Muscle layer of colon (tissue), 2 donors: ENCODE data around the gene MUC5B.

Source experiments
- H3K27ac ChIP-seq: one replicate; pipeline ENCODE4 v1.7.0; 2013; ENCODE audit warnings: low read depth, mild to moderate bottlenecking, low read length, moderate library complexity
- H3K27me3 ChIP-seq, 2 donors: one replicate each; pipeline ENCODE4 v1.7.0; 2013; ENCODE audit warnings: low read length in 2 of 2, mild to moderate bottlenecking in 2 of 2; ENCODE audit not compliant: insufficient read depth in 2 of 2, control insufficient read depth in 1 of 2
- H3K36me3 ChIP-seq: one replicate; pipeline ENCODE4 v1.7.0; 2013; ENCODE audit warnings: mild to moderate bottlenecking, low read length; ENCODE audit not compliant: insufficient read depth
- H3K4me1 ChIP-seq: one replicate; pipeline ENCODE4 v1.7.0; 2013; ENCODE audit warnings: mild to moderate bottlenecking, low read length; ENCODE audit not compliant: insufficient read depth
- H3K4me3 ChIP-seq, 2 donors: one replicate each; pipeline ENCODE4 v1.7.0; 2013; ENCODE audit warnings: low read length in 2 of 2, low read depth in 1 of 2, mild to moderate bottlenecking in 1 of 2, moderate library complexity in 1 of 2
- H3K9ac ChIP-seq: one replicate; pipeline ENCODE4 v1.7.0; 2013; ENCODE audit warnings: low read length
- H3K9me3 ChIP-seq: one replicate; pipeline ENCODE4 v1.7.0; 2013; ENCODE audit warnings: mild to moderate bottlenecking, low read length
- donor health status: abdominal sarcoma.
- donor health status: Adenocarcinoma of cecum.

Gene MUC5B

DNA sequence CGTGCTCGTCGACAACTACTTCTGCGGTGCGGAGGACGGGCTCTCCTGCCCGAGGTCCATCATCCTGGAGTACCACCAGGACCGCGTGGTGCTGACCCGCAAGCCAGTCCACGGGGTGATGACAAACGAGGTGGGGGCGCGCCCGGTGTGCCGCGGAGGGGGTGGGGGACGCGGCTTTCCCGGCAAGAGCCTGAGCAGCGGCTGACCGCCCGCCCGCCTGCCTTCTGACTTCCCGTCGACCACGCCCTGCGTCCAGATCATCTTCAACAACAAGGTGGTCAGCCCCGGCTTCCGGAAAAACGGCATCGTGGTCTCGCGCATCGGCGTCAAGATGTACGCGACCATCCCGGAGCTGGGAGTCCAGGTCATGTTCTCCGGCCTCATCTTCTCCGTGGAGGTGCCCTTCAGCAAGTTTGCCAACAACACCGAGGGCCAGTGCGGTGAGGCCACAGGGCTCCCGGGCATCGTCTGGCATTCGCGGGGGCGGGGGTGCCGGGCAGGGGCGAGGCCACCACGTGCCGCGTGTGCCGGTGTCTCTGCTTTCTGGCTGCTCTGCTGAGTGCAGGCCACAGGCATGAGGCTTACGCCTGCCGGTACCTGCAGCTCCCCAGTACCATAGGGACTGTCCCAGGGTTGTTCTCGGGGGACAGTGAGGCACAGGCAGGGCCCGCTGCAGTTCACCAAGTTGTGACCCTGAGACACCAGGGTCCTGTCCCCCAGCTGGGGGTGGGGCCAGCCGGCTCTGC is 28.5 kb upstream of the MUC5B start:
- no peak overlapping the region for H3K27ac ChIP-seq
- H3K9me3 ChIP-seq = no peaks in the 10 kb centered on the region
- no peak overlapping the region for H3K9ac ChIP-seq
- no peaks in the 10 kb centered on the region for H3K36me3 ChIP-seq
- H3K27me3 ChIP-seq = peaks cover 0 to 45% of the 10 kb centered on the region in 2 donors
- H3K4me1 ChIP-seq = no peaks in the 10 kb centered on the region
- no peak overlapping the region for H3K4me3 ChIP-seq

- Histone ChIP-seq H3K9ac (no peak overlapping the region), H3K9me3 (no peaks in the 10 kb centered on the region), H3K27ac (no peak overlapping the region), H3K36me3 (no peaks in the 10 kb centered on the region), H3K27me3 (peaks cover 0 to 52% of the 10 kb centered on the region in 2 donors), H3K4me3 (no peak overlapping the region), H3K4me1 (no peaks in the 10 kb centered on the region)
Observed at GRCh38 chr11:1194977-1195681, 27.7 kb upstream of the MUC5B start.

DNA sequence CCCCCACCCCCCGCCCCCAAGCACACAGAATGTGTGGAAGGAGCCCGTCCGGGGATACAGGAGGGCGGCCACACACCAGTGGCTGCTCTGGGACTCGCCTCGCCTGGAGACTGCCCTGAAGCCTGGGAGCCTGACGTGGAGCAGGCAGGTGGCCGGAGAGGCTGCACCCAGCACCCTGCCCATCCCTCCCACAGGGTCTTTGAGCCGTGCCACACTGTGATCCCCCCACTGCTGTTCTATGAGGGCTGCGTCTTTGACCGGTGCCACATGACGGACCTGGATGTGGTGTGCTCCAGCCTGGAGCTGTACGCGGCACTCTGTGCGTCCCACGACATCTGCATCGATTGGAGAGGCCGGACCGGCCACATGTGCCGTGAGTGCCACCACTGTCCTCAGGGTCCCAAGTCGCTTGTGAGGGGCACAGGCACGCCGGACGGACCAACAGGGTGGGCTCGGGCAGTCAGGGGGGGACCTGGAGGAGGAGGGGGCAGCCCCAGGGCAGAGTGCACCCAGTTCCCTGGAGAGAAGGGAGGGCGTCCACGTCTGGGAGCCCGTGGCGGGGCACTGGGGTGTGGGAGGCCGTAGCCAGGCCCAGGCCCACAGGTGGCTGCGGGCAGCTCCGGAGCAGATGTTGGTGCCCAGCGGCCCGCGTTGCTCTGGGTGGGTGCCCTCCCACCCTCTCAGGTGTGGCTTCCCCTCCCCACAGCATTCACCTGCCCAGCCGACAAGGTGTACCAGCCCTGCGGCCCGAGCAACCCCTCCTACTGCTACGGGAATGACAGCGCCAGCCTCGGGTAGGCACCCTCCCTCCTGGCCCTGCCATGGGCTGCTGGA is 27.0 kb upstream of the MUC5B start:
- Histone ChIP-seq H3K27me3 (peaks cover 0 to 58% of the 10 kb centered on the region in 2 donors), H3K9ac (no peak overlapping the region), H3K4me3 (no peak overlapping the region), H3K27ac (no peak overlapping the region), H3K9me3 (no peaks in the 10 kb centered on the region), H3K36me3 (no peaks in the 10 kb centered on the region), H3K4me1 (no peaks in the 10 kb centered on the region)

DNA sequence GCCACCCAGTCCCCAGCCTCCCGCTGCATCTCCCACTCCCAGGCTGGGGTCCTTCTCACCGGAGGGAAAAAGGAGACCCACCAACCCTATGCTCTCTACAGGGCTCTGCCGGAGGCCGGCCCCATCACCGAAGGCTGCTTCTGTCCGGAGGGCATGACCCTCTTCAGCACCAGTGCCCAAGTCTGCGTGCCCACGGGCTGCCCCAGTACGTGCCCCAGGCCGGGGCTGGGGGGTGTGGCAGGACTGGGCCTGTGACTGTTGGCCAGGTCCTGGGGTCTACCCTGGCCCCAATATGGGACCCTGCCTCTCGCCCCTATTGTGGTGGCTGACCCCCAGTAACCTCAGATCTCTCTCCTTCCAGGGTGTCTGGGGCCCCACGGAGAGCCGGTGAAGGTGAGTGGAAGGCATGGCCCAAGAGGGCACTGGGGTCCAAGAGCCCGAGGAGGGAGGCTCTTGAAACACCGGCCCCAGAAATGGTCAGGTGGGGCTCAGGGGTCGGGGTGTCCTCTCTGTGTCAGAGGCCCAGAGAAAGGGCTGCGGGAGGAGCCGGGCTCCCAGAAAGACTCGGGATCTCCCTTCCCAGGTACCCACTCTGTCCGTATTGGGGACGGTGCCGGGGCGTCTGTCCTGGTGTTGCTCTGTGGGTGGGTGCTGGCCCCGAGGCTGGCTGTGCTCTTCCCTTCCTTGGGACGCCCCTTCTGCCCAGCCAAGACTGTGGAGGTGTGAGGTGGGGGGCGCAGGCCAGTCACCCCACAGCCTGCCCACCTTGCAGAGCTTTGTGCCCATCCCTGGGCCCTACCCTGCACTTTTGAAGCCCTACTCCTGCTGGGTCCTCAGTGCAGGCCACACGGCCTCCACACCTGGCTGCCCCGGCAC is 26.1 kb upstream of the MUC5B start:
- Histone ChIP-seq H3K36me3 (no peaks in the 10 kb centered on the region), H3K4me1 (no peaks in the 10 kb centered on the region), H3K4me3 (no peak overlapping the region), H3K27me3 (peaks cover 0 to 58% of the 10 kb centered on the region in 2 donors), H3K27ac (no peak overlapping the region), H3K9ac (no peak overlapping the region), H3K9me3 (no peaks in the 10 kb centered on the region)

DNA sequence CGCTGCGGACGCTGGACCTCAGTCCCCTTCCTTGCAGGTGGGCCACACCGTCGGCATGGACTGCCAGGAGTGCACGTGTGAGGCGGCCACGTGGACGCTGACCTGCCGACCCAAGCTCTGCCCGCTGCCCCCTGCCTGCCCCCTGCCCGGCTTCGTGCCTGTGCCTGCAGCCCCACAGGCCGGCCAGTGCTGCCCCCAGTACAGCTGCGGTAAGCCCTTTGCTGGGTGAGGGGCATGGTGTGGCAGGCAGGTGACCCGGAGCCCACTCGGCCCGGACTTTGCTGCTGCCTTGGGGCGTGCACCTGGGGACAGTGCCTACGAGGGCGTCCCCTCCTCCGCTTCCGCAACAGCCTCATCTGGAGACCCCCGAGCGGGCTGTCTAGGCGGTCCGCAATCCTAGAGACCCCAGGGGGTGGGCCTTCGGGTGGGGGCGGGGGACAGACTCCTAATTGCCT is 25.4 kb upstream of the MUC5B start:
- no peak overlapping the region for H3K9ac ChIP-seq
- no peak overlapping the region for H3K27ac ChIP-seq
- H3K9me3 ChIP-seq = no peaks in the 10 kb centered on the region
- peaks cover 0 to 62% of the 10 kb centered on the region in 2 donors for H3K27me3 ChIP-seq
- no peak overlapping the region for H3K4me3 ChIP-seq
- no peaks in the 10 kb centered on the region for H3K4me1 ChIP-seq
- no peaks in the 10 kb centered on the region for H3K36me3 ChIP-seq

GRCh38 chr11:1197886-1198560 is 24.8 kb upstream of the MUC5B start:
- Histone ChIP-seq H3K27ac (no peak overlapping the region), H3K4me1 (no peaks in the 10 kb centered on the region), H3K9ac (no peak overlapping the region), H3K9me3 (no peaks in the 10 kb centered on the region), H3K4me3 (no peak overlapping the region), H3K27me3 (peaks cover 0 to 60% of the 10 kb centered on the region in 2 donors), H3K36me3 (no peaks in the 10 kb centered on the region)

DNA sequence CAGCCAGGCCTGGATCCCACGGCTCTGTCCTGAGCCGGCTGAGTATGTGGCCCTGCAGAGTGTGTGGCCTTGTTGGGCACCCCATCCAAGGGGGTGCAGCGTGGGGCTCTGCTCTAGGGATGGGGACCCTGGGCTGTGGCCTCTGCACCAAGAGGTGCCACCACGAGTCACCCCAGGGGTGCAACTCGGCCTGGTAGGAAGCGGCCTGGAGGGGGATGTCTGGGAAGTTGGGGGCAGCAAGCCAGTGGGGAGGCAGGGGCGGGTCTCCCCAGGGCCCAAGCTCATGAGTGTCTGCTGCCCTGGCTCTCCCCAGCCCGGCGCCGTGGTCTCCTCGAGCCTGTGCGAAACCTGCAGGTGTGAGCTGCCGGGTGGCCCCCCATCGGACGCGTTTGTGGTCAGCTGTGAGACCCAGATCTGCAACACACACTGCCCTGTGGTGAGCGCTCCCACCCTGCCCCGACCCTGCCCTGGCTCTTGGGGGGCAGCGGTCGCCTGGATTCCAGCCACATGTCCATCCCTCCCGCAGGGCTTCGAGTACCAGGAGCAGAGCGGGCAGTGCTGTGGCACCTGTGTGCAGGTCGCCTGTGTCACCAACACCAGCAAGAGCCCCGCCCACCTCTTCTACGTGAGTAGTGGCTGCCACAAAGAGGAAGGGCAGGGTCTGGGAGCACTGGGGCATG is 24.2 kb upstream of the MUC5B start:
- no peaks in the 10 kb centered on the region for H3K9me3 ChIP-seq
- H3K27ac ChIP-seq = no peak overlapping the region
- no peak overlapping the region for H3K9ac ChIP-seq
- H3K36me3 ChIP-seq = no peaks in the 10 kb centered on the region
- H3K4me1 ChIP-seq = no peaks in the 10 kb centered on the region
- H3K27me3 ChIP-seq = peaks cover 0 to 62% of the 10 kb centered on the region in 2 donors
- H3K4me3 ChIP-seq = no peak overlapping the region

GRCh38 chr11:1199241-1199750 is 23.6 kb upstream of the MUC5B start:
- H3K27me3 ChIP-seq = peaks cover 0 to 67% of the 10 kb centered on the region in 2 donors

DNA sequence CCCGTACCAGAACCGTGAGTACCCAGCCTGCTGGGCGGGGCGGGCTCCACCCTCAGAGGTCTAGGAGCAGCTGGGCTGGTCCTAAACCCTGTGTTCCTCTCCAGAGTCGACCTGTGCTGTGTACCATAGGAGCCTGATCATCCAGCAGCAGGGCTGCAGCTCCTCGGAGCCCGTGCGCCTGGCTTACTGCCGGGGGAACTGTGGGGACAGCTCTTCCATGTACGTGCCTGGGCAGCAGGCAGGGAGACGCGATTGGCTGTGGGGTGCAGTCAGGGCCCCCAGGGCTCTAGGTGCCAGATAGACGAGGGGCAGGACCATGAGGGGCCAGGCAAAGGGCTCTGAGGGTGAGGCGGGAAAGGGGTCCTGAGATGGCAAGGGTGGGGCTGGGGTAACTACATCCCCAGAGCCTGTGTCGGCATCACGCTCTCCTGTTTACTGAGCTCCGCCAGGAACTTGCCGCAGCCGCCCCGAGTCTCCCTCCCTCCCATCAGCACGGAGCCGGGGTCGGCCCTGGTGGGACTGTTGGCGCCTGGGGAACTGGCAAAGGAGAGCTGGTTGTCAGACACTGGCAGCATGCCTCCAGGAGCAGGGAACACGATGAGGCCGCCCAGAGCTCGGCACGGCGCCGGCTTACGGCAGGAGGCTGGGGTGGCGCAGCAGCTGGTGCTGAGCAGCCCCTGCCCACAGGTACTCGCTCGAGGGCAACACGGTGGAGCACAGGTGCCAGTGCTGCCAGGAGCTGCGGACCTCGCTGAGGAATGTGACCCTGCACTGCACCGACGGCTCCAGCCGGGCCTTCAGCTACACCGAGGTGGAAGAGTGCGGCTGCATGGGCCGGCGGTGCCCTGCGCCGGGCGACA is 22.9 kb upstream of the MUC5B start:
- H3K4me1 ChIP-seq = no peaks in the 10 kb centered on the region
- H3K36me3 ChIP-seq = no peaks in the 10 kb centered on the region
- no peak overlapping the region for H3K9ac ChIP-seq
- no peak overlapping the region for H3K4me3 ChIP-seq
- H3K27ac ChIP-seq = no peak overlapping the region
- H3K27me3 ChIP-seq = peaks cover 0 to 67% of the 10 kb centered on the region in 2 donors
- no peaks in the 10 kb centered on the region for H3K9me3 ChIP-seq

More at GRCh38 chr11:1199241-1199750, 23.6 kb upstream of the MUC5B start:
- Histone ChIP-seq H3K36me3 (no peaks in the 10 kb centered on the region), H3K9ac (no peak overlapping the region), H3K9me3 (no peaks in the 10 kb centered on the region), H3K27ac (no peak overlapping the region), H3K4me3 (no peak overlapping the region), H3K4me1 (no peaks in the 10 kb centered on the region)
